ENCODE measurements around the gene TBX20.

TBX20 gene

GRCh38 chr7:35277359-35277758 is 23.5 kb upstream of the TBX20 start:
- no peak for TF ChIP-seq CTCF (IDR thresholded peaks at IDR 0.05; ENCODE audit: low read depth, low read length, missing control alignments)
- DNase-seq (ENCODE audit: low read depth) = no peak
- no peak overlapping the region for H3K4me3 ChIP-seq (ENCODE audit: low read depth, low read length)

GRCh38 chr7:35272246-35272645 is 18.3 kb upstream of the TBX20 start:
- DNase-seq (ENCODE audit: low read depth) = no peak
- no peak for TF ChIP-seq CTCF (IDR thresholded peaks at IDR 0.05; ENCODE audit: low read depth, low read length, missing control alignments)
- H3K4me3 ChIP-seq (ENCODE audit: low read depth, low read length) = no peak overlapping the region

DNA sequence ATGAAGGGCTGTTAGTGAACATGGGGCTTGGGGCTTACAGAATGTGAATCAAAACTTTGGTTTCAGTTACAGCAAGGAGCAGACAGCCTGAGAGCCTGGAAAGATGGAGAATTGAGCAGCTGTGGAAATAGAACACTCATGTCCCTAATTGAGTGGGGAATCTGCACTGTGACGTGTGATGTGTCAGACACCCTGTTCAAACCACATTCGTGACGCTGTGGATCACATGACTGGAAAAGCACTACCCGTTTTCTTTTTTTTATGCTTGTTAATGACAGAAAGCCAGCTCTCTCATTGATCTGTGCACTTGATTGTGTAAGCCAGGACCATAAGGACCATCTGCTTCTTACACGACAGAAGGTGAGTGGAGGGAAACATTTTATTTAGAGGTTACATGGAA is 15.1 kb upstream of the TBX20 start:
- DNase-seq (ENCODE audit: low read depth) = no peak
- TF ChIP-seq CTCF (IDR thresholded peaks at IDR 0.05; ENCODE audit: low read depth, low read length, missing control alignments) = no peak
- no peak overlapping the region for H3K4me3 ChIP-seq (ENCODE audit: low read depth, low read length)

- no peak for DNase-seq (ENCODE audit: low read depth)
- no peak for TF ChIP-seq CTCF (IDR thresholded peaks at IDR 0.05; ENCODE audit: low read depth, low read length, missing control alignments)
- H3K4me3 ChIP-seq (ENCODE audit: low read depth, low read length) = no peak overlapping the region
These were observed 13.5 kb upstream of the TBX20 start for GRCh38 chr7:35267411-35267810.

- no peak for TF ChIP-seq CTCF (IDR thresholded peaks at IDR 0.05; ENCODE audit: low read depth, low read length, missing control alignments)
- DNase-seq (ENCODE audit: low read depth) = no peak
- no peak overlapping the region for H3K4me3 ChIP-seq (ENCODE audit: low read depth, low read length)
These were observed 9.5 kb upstream of the TBX20 start for GRCh38 chr7:35263396-35263795.

DNA sequence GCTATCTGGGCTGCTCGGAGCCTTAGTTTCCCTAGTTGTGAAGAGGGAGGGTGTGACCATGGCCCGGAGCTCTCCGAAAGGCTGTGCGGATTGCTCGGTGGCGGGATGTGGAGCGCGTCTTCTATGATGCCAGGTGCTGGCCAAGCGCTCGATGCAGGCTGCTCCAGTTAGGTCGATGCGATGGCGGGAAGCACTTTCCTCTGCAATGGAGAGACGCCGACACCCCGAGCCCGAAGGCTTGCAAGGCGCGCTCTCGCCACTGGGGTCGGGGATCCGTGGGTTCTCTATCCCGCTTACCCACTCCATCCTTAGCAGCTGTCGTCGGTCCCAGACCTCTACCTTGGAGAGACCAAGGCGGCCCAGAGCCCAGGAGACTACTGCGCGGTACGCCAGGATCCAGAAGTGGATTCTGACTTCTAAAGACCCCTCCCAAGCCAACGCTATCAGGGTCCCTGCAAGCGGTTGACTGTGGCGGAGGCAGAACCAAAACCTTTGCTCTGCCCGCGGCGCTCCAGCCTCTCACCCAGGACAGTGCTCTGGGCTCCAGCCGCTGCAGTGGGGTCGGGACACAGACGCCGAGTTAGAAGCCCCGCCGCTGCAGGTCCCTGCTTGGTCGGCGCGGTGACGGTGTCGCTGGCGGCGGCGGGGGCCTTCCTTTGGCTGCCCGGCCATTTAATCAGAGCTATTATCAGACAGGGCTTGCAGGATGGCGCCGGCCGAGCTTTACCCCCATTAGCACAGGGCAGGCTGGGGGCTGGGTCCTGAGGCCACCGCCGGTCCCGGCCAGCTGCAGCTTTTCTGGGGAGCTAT is 7.8 kb upstream of the TBX20 start:
- no peak for TF ChIP-seq CTCF (IDR thresholded peaks at IDR 0.05; ENCODE audit: low read depth, low read length, missing control alignments)
- no peak overlapping the region for H3K4me3 ChIP-seq (ENCODE audit: low read depth, low read length)
- DNase-seq (ENCODE audit: low read depth) = no peak

GRCh38 chr7:35261041-35261440 is 7.1 kb upstream of the TBX20 start:
- no peak for TF ChIP-seq CTCF (IDR thresholded peaks at IDR 0.05; ENCODE audit: low read depth, low read length, missing control alignments)
- no peak for DNase-seq (ENCODE audit: low read depth)
- no peak overlapping the region for H3K4me3 ChIP-seq (ENCODE audit: low read depth, low read length)
